DND-41 (cell line): ENCODE results near the gene PRRT4.

ENCODE experiments used
- ATAC-seq: fragments of 200-7000 bp; cut with Tn5 transposase; 3 replicates; pipeline ENCODE4 v1.9.1; 2021; ENCODE audit warnings: low read depth; ENCODE audit not compliant: insufficient read depth
- DNase-seq: peaks from one replicate; pipeline ENCODE4 v3.0.0-alpha.2; 2020
- H2AFZ ChIP-seq: 2 replicates; pipeline ENCODE4 v1.6.0; 2012; ENCODE audit warnings: low read depth, low read length
- H3K27ac ChIP-seq: 2 replicates; pipeline ENCODE4 v1.5.1; 2012; ENCODE audit warnings: low read length, inconsistent platforms
- H3K27me3 ChIP-seq: fragments of 200-600 bp; sonication (generic); 2 replicates; pipeline ENCODE4 v1.6.0; 2012; ENCODE audit warnings: low read length, mild to moderate bottlenecking, inconsistent platforms; ENCODE audit not compliant: insufficient read depth, poor library complexity
- H3K36me3 ChIP-seq: 2 replicates; pipeline ENCODE4 v1.5.1; 2012; ENCODE audit warnings: low read length, inconsistent platforms; ENCODE audit not compliant: insufficient read depth
- H3K4me1 ChIP-seq: 2 replicates; pipeline ENCODE4 v1.5.1; 2012; ENCODE audit warnings: mild to moderate bottlenecking, low read length; ENCODE audit not compliant: insufficient read depth
- H3K4me2 ChIP-seq: 2 replicates; pipeline ENCODE4 v1.6.0; 2012; ENCODE audit warnings: mild to moderate bottlenecking, moderate library complexity, low read length, inconsistent platforms; ENCODE audit not compliant: insufficient read depth
- H3K4me3 ChIP-seq, 2 experiments: fragments of 200-600 bp in 1 of 2; shearing (Covaris generic) in 1 of 2; 2 replicates each; pipeline ENCODE4 v1.5.1; 2012 to 2016; ENCODE audit warnings: inconsistent platforms in 2 of 2, low read length in 2 of 2, mild to moderate bottlenecking in 2 of 2, low read depth in 1 of 2, moderate library complexity in 1 of 2
- H3K79me2 ChIP-seq: 2 replicates; pipeline ENCODE4 v1.6.0; 2012; ENCODE audit warnings: low read length, inconsistent platforms; ENCODE audit not compliant: insufficient read depth
- H3K9ac ChIP-seq: 2 replicates; pipeline ENCODE4 v1.6.0; 2012; ENCODE audit warnings: low read depth, mild to moderate bottlenecking, inconsistent platforms, low read length, moderate library complexity
- H3K9me3 ChIP-seq: 2 replicates; pipeline ENCODE4 v1.5.1; 2012; ENCODE audit warnings: low read length, moderate library complexity, mild to moderate bottlenecking, inconsistent platforms; ENCODE audit not compliant: insufficient read depth, severe bottlenecking
- H4K20me1 ChIP-seq: 2 replicates; pipeline ENCODE4 v1.6.0; 2012; ENCODE audit warnings: low read length; ENCODE audit not compliant: insufficient read depth
- CTCF ChIP-seq: IDR thresholded peaks from 2 replicates; pipeline ENCODE4 v1.5.1; 2012; ENCODE audit warnings: borderline replicate concordance, low read length, moderate library complexity, mild to moderate bottlenecking; ENCODE audit not compliant: poor library complexity, severe bottlenecking; ENCODE audit errors: extremely low read depth
- EZH2 ChIP-seq: IDR thresholded peaks from 3 replicates; pipeline ENCODE4 v1.6.1; 2012; ENCODE audit warnings: borderline replicate concordance, low read depth, mild to moderate bottlenecking, moderate library complexity, low read length, inconsistent platforms; ENCODE audit not compliant: severe bottlenecking

Gene PRRT4

GRCh38 chr7:128378637-128379036, 17.1 kb upstream of the PRRT4 start:
- Histone ChIP-seq H3K27me3 (peaks cover 2% of the 10 kb centered on the region), H3K4me1 (no peaks in the 10 kb centered on the region), H3K27ac (no peak overlapping the region), H3K79me2 (no peaks in the 10 kb centered on the region), H2AFZ (no peak overlapping the region; the same call in 1 of the 2 replicates), H3K4me3 (no peak overlapping the region), H3K36me3 (no peaks in the 10 kb centered on the region), H3K4me2 (no peak overlapping the region), H3K9ac (no peak overlapping the region), H3K9me3 (no peaks in the 10 kb centered on the region), H4K20me1 (no peaks in the 10 kb centered on the region)
- no peak for ATAC-seq
- no peak for DNase-seq
- TF ChIP-seq CTCF (no peak), EZH2 (no peak)

GRCh38 chr7:128376077-128376476, 14.6 kb upstream of the PRRT4 start:
- Histone ChIP-seq H3K4me3 (no peak overlapping the region), H2AFZ (no peak overlapping the region), H4K20me1 (no peaks in the 10 kb centered on the region), H3K9me3 (no peaks in the 10 kb centered on the region), H3K27me3 (peaks cover 3% of the 10 kb centered on the region), H3K36me3 (no peaks in the 10 kb centered on the region), H3K4me2 (no peak overlapping the region), H3K27ac (no peak overlapping the region), H3K79me2 (no peaks in the 10 kb centered on the region), H3K9ac (no peak overlapping the region), H3K4me1 (no peaks in the 10 kb centered on the region)
- no peak for DNase-seq
- no peak for ATAC-seq
- TF ChIP-seq CTCF, result no peak
- TF ChIP-seq EZH2, result no peak

GRCh38 chr7:128374041-128374440, 12.6 kb upstream of the PRRT4 start:
- Histone ChIP-seq H3K9me3 (no peaks in the 10 kb centered on the region), H3K4me2 (no peak overlapping the region), H3K4me3 (no peak overlapping the region), H3K27me3 (peaks cover 3% of the 10 kb centered on the region), H3K27ac (no peak overlapping the region), H3K4me1 (no peaks in the 10 kb centered on the region), H3K9ac (no peak overlapping the region), H3K36me3 (no peaks in the 10 kb centered on the region), H4K20me1 (no peaks in the 10 kb centered on the region), H3K79me2 (no peaks in the 10 kb centered on the region), H2AFZ (no peak overlapping the region)
- no peak for ATAC-seq
- TF ChIP-seq CTCF (no peak), EZH2 (no peak)
- DNase-seq, result no peak

GRCh38 chr7:128373606-128374005, 12.1 kb upstream of the PRRT4 start:
- DNase-seq (no peak), ATAC-seq (no peak)
- Histone ChIP-seq H4K20me1 (no peaks in the 10 kb centered on the region), H3K79me2 (no peaks in the 10 kb centered on the region), H3K4me3 (no peak overlapping the region), H3K27ac (no peak overlapping the region), H3K9ac (no peak overlapping the region), H3K9me3 (no peaks in the 10 kb centered on the region), H3K4me1 (no peaks in the 10 kb centered on the region), H3K27me3 (peaks cover 3% of the 10 kb centered on the region), H2AFZ (no peak overlapping the region), H3K36me3 (no peaks in the 10 kb centered on the region), H3K4me2 (no peak overlapping the region)
- TF ChIP-seq CTCF (no peak), EZH2 (no peak)
